Daoy (cell line): ENCODE data around the gene FIGNL2. TPM values are rescaled to one million over a fixed set of nuclear protein-coding genes. Genes with fewer than 3 reads are reported as not detected.

Experiments
- DNase-seq: peaks from one replicate; pipeline ENCODE4 v3.0.0-alpha.2; 2015; ENCODE audit warnings: low read depth
- total RNA-seq: library from RNA; depleted of rRNA; stranded (reverse); fragments of >200 nt; shearing (Covaris generic); gene quantifications from 2 replicates; pipeline ENCODE4 v1.2.3, GENCODE V29; 2014

FIGNL2 gene
- total RNA-seq, 1 experiment from 2014 or later = not detected

GRCh38 chr12:51874486-51874885, 26.0 kb upstream of the FIGNL2 start:
- no peak for DNase-seq

GRCh38 chr12:51874000-51874399, 25.5 kb upstream of the FIGNL2 start:
- DNase-seq = no peak

- DNase-seq = no peak
Observed at GRCh38 chr12:51873251-51873994, 24.9 kb upstream of the FIGNL2 start.

- no peak for DNase-seq
Observed at GRCh38 chr12:51872689-51872981, 24.1 kb upstream of the FIGNL2 start.

GRCh38 chr12:51871918-51872688, 23.6 kb upstream of the FIGNL2 start:
- no peak for DNase-seq

GRCh38 chr12:51871126-51871525, 22.6 kb upstream of the FIGNL2 start:
- no peak for DNase-seq

- no peak for DNase-seq
Observed at GRCh38 chr12:51870504-51870903, 22.0 kb upstream of the FIGNL2 start.

- no peak for DNase-seq
Observed at GRCh38 chr12:51869931-51870330, 21.4 kb upstream of the FIGNL2 start.

- DNase-seq = no peak
Observed at GRCh38 chr12:51869496-51869865, 21.0 kb upstream of the FIGNL2 start.

GRCh38 chr12:51868821-51869495, 20.4 kb upstream of the FIGNL2 start:
- peak; percentile 26 for DNase-seq

- DNase-seq = no peak
Observed at GRCh38 chr12:51867796-51868428, 19.4 kb upstream of the FIGNL2 start.

GRCh38 chr12:51867371-51867770, 18.9 kb upstream of the FIGNL2 start:
- DNase-seq = no peak

GRCh38 chr12:51866762-51867161, 18.2 kb upstream of the FIGNL2 start:
- DNase-seq = no peak

GRCh38 chr12:51866324-51866723, 17.8 kb upstream of the FIGNL2 start:
- no peak for DNase-seq

GRCh38 chr12:51865757-51866270, 17.3 kb upstream of the FIGNL2 start:
- no peak for DNase-seq

GRCh38 chr12:51864833-51865670, 16.5 kb upstream of the FIGNL2 start:
- DNase-seq = no peak

- peak; percentile 72 for DNase-seq
Observed at GRCh38 chr12:51863933-51864832, 15.7 kb upstream of the FIGNL2 start.

- DNase-seq = peak; percentile 73
Observed at GRCh38 chr12:51863363-51863932, 14.9 kb upstream of the FIGNL2 start.

GRCh38 chr12:51862947-51863346, 14.4 kb upstream of the FIGNL2 start:
- DNase-seq = no peak

- no peak for DNase-seq
Observed at GRCh38 chr12:51860986-51861385, 12.5 kb upstream of the FIGNL2 start.
